B cell (primary cell): ENCODE measurements around the gene IER2. TPM values are rescaled to one million over a fixed set of nuclear protein-coding genes. Genes with fewer than 3 reads are reported as not detected.

Source experiments
- polyA plus RNA-seq: library from polyadenylated mRNA; depleted of rRNA; stranded (reverse); fragments of >200 nt; gene quantifications from 2 replicates; pipeline ENCODE4 v1.2.3, GENCODE V29; 2012
- total RNA-seq, 2 donors: library from RNA; stranded (reverse); fragments of 120-200 nt in 1 of 2; gene quantifications; 1 replicate in 1 of 2; 2 replicates in 1 of 2; pipeline versions ENCODE4 v1.2.3 to v1.2.4, GENCODE V29; 2013 to 2022

Gene IER2
- total and polyA plus RNA-seq, 2 donors (not counting 1 experiment from before 2014, with no cell fraction given), result 189 to 2,152 TPM

Other genes with a start within 250 kb of the IER2 start
- not detected in 2 replicates for gene SYCE2, start 231.1 kb upstream of the IER2 start, total RNA-seq
- gene SYCE2, start 231.1 kb upstream of the IER2 start, polyA plus RNA-seq, result 0.17 TPM in 1 of 2 replicates, not detected in the other
- gene FARSA, start 216.7 kb upstream of the IER2 start, total RNA-seq, result 50.1 and 50.9 TPM in 2 replicates
- 21.2 and 26.4 TPM in 2 replicates for gene FARSA, start 216.7 kb upstream of the IER2 start, polyA plus RNA-seq
- gene CALR, start 211.8 kb upstream of the IER2 start, total RNA-seq, result 214 and 237 TPM in 2 replicates
- 385 and 709 TPM in 2 replicates for gene CALR, start 211.8 kb upstream of the IER2 start, polyA plus RNA-seq
- gene RAD23A, start 204.5 kb upstream of the IER2 start, total RNA-seq, result 89.0 and 100 TPM in 2 replicates
- 106 and 123 TPM in 2 replicates for gene RAD23A, start 204.5 kb upstream of the IER2 start, polyA plus RNA-seq
- gene GADD45GIP1, start 193.2 kb upstream of the IER2 start, total RNA-seq, result 11.7 and 12.6 TPM in 2 replicates
- gene GADD45GIP1, start 193.2 kb upstream of the IER2 start, polyA plus RNA-seq, result 12.9 and 17.5 TPM in 2 replicates
- not detected in 2 replicates for gene DAND5, start 180.8 kb upstream of the IER2 start, total RNA-seq
- not detected in 2 replicates for gene DAND5, start 180.8 kb upstream of the IER2 start, polyA plus RNA-seq
- 4.8 and 5.6 TPM in 2 replicates for gene NFIX, start 154.9 kb upstream of the IER2 start, total RNA-seq
- gene NFIX, start 154.9 kb upstream of the IER2 start, polyA plus RNA-seq, result 0.45 and 0.69 TPM in 2 replicates
- 124 and 125 TPM in 2 replicates for gene LYL1, start 47.6 kb upstream of the IER2 start, total RNA-seq
- 94.2 and 112 TPM in 2 replicates for gene LYL1, start 47.6 kb upstream of the IER2 start, polyA plus RNA-seq
- 81.6 and 91.8 TPM in 2 replicates for gene TRMT1, start 33.7 kb upstream of the IER2 start, total RNA-seq
- 281 and 284 TPM in 2 replicates for gene TRMT1, start 33.7 kb upstream of the IER2 start, polyA plus RNA-seq
- 25.9 and 30.6 TPM in 2 replicates for gene NACC1, start 32.1 kb upstream of the IER2 start, total RNA-seq
- 16.8 and 27.5 TPM in 2 replicates for gene NACC1, start 32.1 kb upstream of the IER2 start, polyA plus RNA-seq
- 48.4 and 59.0 TPM in 2 replicates for gene STX10, start within 50 bp of the IER2 start, total RNA-seq
- 147 and 155 TPM in 2 replicates for gene STX10, start within 50 bp of the IER2 start, polyA plus RNA-seq